NT2/D1 (cell line): ENCODE results near the gene SLC24A3.
A peak's percentile ranks its signal among the peaks of the same experiment; 100 is the strongest.

ENCODE experiments used
- DNase-seq: peaks from one replicate; pipeline ENCODE4 v3.0.0-alpha.2; 2011; ENCODE audit warnings: low read depth, low spot score
- H3K27me3 ChIP-seq: 2 replicates; pipeline ENCODE4 v1.6.0; 2011; ENCODE audit warnings: mild to moderate bottlenecking; ENCODE audit not compliant: insufficient read length, insufficient read depth
- H3K36me3 ChIP-seq: 2 replicates; pipeline ENCODE4 v1.6.1; 2011; ENCODE audit warnings: mild to moderate bottlenecking, low read length, mixed read lengths; ENCODE audit not compliant: insufficient read depth, insufficient read length
- H3K4me1 ChIP-seq: 2 replicates; pipeline ENCODE4 v1.5.1; 2011; ENCODE audit not compliant: insufficient read depth, insufficient read length
- H3K4me3 ChIP-seq: 2 replicates; pipeline ENCODE4 v1.5.1; 2011; ENCODE audit warnings: low read depth; ENCODE audit not compliant: insufficient read length
- H3K9ac ChIP-seq: 2 replicates; pipeline ENCODE4 v1.6.0; 2011; ENCODE audit warnings: low read depth; ENCODE audit not compliant: insufficient read length
- H3K9me3 ChIP-seq: 2 replicates; pipeline ENCODE4 v1.5.1; 2011; ENCODE audit warnings: mild to moderate bottlenecking, low read length; ENCODE audit not compliant: insufficient read depth
- SUZ12 ChIP-seq: IDR thresholded peaks from 2 replicates; pipeline ENCODE4 v1.6.1; 2011; ENCODE audit not compliant: insufficient read length, insufficient read depth; ENCODE audit errors: extremely low read depth
- YY1 ChIP-seq: IDR thresholded peaks from 2 replicates; pipeline ENCODE4 v1.6.1; 2011; ENCODE audit not compliant: insufficient read length, insufficient read depth
- ZNF274 ChIP-seq: IDR thresholded peaks from 2 replicates; pipeline ENCODE4 v1.6.1; 2011; ENCODE audit warnings: mild to moderate bottlenecking, low read depth, low read length

Gene SLC24A3

GRCh38 chr20:19660808-19661378, 448.5 kb downstream of the SLC24A3 start:
- Histone ChIP-seq H3K36me3 (no peaks in the 10 kb centered on the region), H3K4me3 (no peak overlapping the region), H3K9me3 (no peaks in the 10 kb centered on the region), H3K9ac (no peak overlapping the region), H3K4me1 (no peaks in the 10 kb centered on the region), H3K27me3 (peaks cover 10% of the 10 kb centered on the region)
- no peak for DNase-seq
- no peak for TF ChIP-seq SUZ12
- no peak for TF ChIP-seq ZNF274
- TF ChIP-seq YY1 = no peak

DNA sequence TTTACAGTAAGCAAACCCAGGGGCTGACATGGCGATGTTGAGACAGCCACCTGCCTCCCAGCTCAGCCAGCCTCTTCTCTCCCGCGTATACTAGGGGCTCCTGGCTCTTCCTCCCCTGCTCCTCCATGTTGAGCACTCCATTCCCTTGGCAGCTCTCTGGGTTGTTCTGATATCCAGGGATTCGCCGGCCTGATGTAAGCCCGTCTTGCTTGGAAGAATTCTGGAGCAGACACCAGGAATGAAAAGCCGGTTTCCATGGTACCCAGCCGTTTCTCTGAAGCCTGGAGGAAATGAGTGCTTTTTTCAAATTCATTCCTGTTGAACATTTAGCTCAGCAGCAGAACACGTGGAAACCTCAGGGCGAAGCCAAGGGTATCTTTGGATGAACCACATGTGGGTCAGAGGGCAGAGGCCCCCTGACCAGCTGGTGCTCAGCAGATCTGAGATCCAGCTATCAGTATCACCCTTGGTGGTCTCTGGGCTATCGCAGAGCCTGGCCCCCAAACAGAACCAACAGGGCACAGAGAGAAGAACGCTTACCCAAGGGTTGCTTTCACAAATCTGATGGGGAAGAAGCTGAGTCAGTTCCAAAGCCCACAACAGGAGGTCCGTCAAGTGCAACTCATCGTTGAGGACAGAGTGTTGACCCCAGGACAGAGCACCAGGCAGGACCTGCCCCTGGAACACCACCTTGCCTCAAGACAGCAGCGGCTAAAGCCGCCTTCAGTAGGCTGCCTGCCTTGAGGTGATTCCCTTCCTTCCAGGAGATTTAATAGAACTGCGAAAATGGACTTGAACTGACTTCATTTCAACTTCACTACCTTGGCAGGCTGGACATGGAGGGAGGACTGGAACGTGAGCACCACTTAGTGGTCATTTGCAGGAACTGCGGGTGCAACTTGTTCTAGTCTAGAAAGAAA, 449.5 kb downstream of the SLC24A3 start:
- H3K27me3 ChIP-seq = peaks cover 10% of the 10 kb centered on the region
- no peaks in the 10 kb centered on the region for H3K4me1 ChIP-seq
- H3K4me3 ChIP-seq = no peak overlapping the region
- peak; percentile 57 for DNase-seq
- TF ChIP-seq ZNF274 = no peak
- TF ChIP-seq SUZ12 = no peak
- TF ChIP-seq YY1 = no peak
- H3K9me3 ChIP-seq = no peaks in the 10 kb centered on the region
- no peak overlapping the region for H3K9ac ChIP-seq
- H3K36me3 ChIP-seq = no peaks in the 10 kb centered on the region

- no peak for DNase-seq
- Histone ChIP-seq H3K9ac (no peak overlapping the region), H3K9me3 (no peaks in the 10 kb centered on the region), H3K27me3 (peaks cover 10% of the 10 kb centered on the region), H3K4me3 (no peak overlapping the region), H3K36me3 (no peaks in the 10 kb centered on the region), H3K4me1 (no peaks in the 10 kb centered on the region)
- TF ChIP-seq YY1 (no peak), SUZ12 (no peak), ZNF274 (no peak)
Observed at GRCh38 chr20:19662637-19662995, 450.2 kb downstream of the SLC24A3 start.

DNA sequence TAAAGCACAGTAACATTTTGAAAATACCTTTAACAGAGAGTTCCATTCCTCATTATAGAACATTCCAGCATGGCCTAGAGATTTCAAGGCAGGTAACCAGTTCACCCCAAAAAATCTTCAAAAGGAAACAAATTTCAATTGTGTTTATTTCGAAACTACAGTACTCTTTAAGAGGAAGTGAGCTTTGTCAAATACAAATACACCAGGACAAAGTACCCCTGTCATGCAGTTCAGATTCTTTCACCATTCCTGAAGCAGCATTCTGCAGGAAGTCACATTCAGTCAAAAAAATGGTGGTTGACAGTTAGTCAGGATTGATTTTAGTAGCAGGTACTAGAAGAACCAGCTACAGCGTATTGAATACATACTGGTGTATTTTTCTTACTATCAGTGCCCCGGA, 456.0 kb downstream of the SLC24A3 start:
- Histone ChIP-seq H3K36me3 (no peaks in the 10 kb centered on the region), H3K4me1 (no peaks in the 10 kb centered on the region), H3K9ac (no peak overlapping the region), H3K27me3 (peaks cover 4% of the 10 kb centered on the region), H3K9me3 (no peaks in the 10 kb centered on the region), H3K4me3 (no peak overlapping the region)
- no peak for TF ChIP-seq ZNF274
- no peak for TF ChIP-seq YY1
- no peak for TF ChIP-seq SUZ12
- no peak for DNase-seq

GRCh38 chr20:19670829-19671228, 458.4 kb downstream of the SLC24A3 start:
- no peak for DNase-seq
- TF ChIP-seq ZNF274 (no peak), YY1 (no peak), SUZ12 (no peak)
- Histone ChIP-seq H3K4me1 (no peaks in the 10 kb centered on the region), H3K27me3 (no peaks in the 10 kb centered on the region), H3K9me3 (no peaks in the 10 kb centered on the region), H3K9ac (no peak overlapping the region), H3K36me3 (no peaks in the 10 kb centered on the region), H3K4me3 (no peak overlapping the region)

DNA sequence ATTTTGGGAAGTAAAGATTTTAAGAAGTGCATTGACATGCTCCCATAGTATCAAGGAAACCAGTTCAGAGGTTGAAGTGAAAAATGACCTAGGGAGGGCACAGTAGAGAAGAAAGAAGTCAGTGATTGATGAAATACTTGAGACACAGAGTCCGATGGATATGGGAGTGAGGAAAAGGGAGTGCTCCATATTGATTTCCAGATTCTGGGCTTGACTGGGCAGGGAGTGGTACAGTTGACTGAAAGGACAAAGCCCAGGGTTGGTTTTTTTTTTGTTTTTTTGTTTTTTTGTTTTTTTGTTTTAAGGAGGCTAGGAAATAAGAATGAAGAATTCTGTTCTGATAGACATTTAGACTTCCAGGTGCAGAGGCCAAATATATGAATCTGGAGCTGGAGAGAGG, 458.9 kb downstream of the SLC24A3 start:
- H3K4me3 ChIP-seq = no peak overlapping the region
- H3K4me1 ChIP-seq = no peaks in the 10 kb centered on the region
- TF ChIP-seq SUZ12 (no peak), ZNF274 (no peak), YY1 (no peak)

DNA sequence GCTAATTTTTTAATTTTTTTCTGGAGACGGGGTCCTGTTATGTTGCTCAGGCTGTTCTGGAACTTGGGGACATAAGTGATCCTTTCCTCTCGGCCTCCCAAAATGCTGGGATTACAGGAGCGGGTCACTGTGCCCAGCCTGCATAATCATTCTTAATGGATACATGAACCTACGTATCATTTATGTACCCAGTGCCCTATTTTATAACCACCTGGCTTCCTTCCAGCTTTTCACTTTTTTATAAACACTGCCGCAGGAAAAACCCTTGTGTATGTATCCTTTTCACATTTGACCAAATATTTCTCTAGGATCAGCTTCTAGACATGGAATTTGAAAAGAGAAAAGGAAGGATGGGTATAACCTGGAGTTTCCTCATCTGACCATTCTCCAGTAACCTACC, 460.1 kb downstream of the SLC24A3 start:
- no peaks in the 10 kb centered on the region for H3K36me3 ChIP-seq
- H3K4me3 ChIP-seq = no peak overlapping the region
- no peaks in the 10 kb centered on the region for H3K9me3 ChIP-seq
- no peaks in the 10 kb centered on the region for H3K27me3 ChIP-seq
- H3K9ac ChIP-seq = no peak overlapping the region
- H3K4me1 ChIP-seq = no peaks in the 10 kb centered on the region
- no peak for TF ChIP-seq YY1
- no peak for TF ChIP-seq SUZ12
- TF ChIP-seq ZNF274 = no peak
- DNase-seq = no peak

More for the DNA sequence above, 458.9 kb downstream of the SLC24A3 start:
- Histone ChIP-seq H3K27me3 (no peaks in the 10 kb centered on the region), H3K9ac (no peak overlapping the region), H3K9me3 (no peaks in the 10 kb centered on the region), H3K36me3 (no peaks in the 10 kb centered on the region)
- no peak for DNase-seq
